K562 (cell line): ENCODE measurements around the gene GATA5. TPM values are rescaled to one million over a fixed set of nuclear protein-coding genes. Genes with fewer than 3 reads are reported as not detected.

ENCODE experiments used
- ATF1 ChIP-seq, 2 experiments: fragments of 450-650 bp in 1 of 2; IDR thresholded peaks; 2 replicates each; pipeline ENCODE4 v1.6.1; 2016; ENCODE audit warnings: missing compliant biosample characterization in 1 of 2, missing genetic modification characterization in 1 of 2
- ESRRA ChIP-seq: fragments of 450-650 bp; IDR thresholded peaks from 2 replicates; pipeline ENCODE4 v1.6.1; 2014; ENCODE audit warnings: low read depth, mild to moderate bottlenecking, moderate library complexity, borderline replicate concordance
- FOXA1 ChIP-seq: fragments of 450-650 bp; IDR thresholded peaks from 2 replicates; pipeline ENCODE4 v1.6.1; 2016; ENCODE audit warnings: mild to moderate bottlenecking, borderline replicate concordance
- MYNN ChIP-seq, 2 experiments: sonication (generic); formaldehyde crosslinking in 1 of 2; IDR thresholded peaks; 2 replicates each; pipeline versions ENCODE4 v1.5.0 to v1.6.1; 2016 to 2020; ENCODE audit warnings: antibody characterized with exemption in 1 of 2, missing genetic modification reagents in 1 of 2
- NONO ChIP-seq, 2 experiments: fragments of 200-400 bp in 1 of 2; fragments of 450-650 bp in 1 of 2; formaldehyde crosslinking in 1 of 2; IDR thresholded peaks; 2 replicates each; pipeline ENCODE4 v1.6.1; 2017; ENCODE audit warnings: low read depth in 2 of 2, mild to moderate bottlenecking in 2 of 2, moderate library complexity in 2 of 2, low read length in 1 of 2
- NR4A1 ChIP-seq, 2 experiments: fragments of 250-450 bp in 1 of 2; fragments of 450-650 bp in 1 of 2; sonication (Bioruptor Pico) in 1 of 2; IDR thresholded peaks; 2 replicates each; pipeline versions ENCODE4 v1.4.0 to v1.6.1; 2016 to 2020; ENCODE audit warnings: mild to moderate bottlenecking in 2 of 2, missing compliant biosample characterization in 1 of 2, missing genetic modification characterization in 1 of 2, moderate library complexity in 1 of 2
- POLR2AphosphoS5 ChIP-seq: IDR thresholded peaks from 2 replicates; pipeline ENCODE4 v1.6.1; 2011; ENCODE audit warnings: mild to moderate bottlenecking, low read depth, low read length, moderate library complexity; ENCODE audit not compliant: control insufficient read depth, insufficient read depth
- POLR2G ChIP-seq: fragments of 200-400 bp; formaldehyde crosslinking; IDR thresholded peaks from 2 replicates; pipeline ENCODE4 v1.6.1; 2017; ENCODE audit warnings: low read depth, mild to moderate bottlenecking, antibody characterized with exemption, low read length, moderate library complexity
- SMAD4 ChIP-seq: fragments of 250-450 bp; sonication (Bioruptor Pico); conservative IDR thresholded peaks from 2 replicates; pipeline ENCODE4 v1.8.0; 2021; ENCODE audit warnings: inconsistent platforms, mild to moderate bottlenecking, moderate library complexity
- SNRNP70 ChIP-seq: fragments of 200-400 bp; formaldehyde crosslinking; optimal IDR thresholded peaks from 2 replicates; pipeline ENCODE3; 2017; ENCODE audit warnings: low read depth, low read length
- SOX6 ChIP-seq: fragments of 450-650 bp; IDR thresholded peaks from 2 replicates; pipeline ENCODE4 v1.6.1; 2014; ENCODE audit warnings: mild to moderate bottlenecking
- XRCC5 ChIP-seq: fragments of 200-400 bp; formaldehyde crosslinking; IDR thresholded peaks from 2 replicates; pipeline ENCODE4 v1.6.1; 2017; ENCODE audit warnings: low read depth, mild to moderate bottlenecking, low read length
- ZFX ChIP-seq: sonication (generic); formaldehyde crosslinking; IDR thresholded peaks from 2 replicates; pipeline ENCODE4 v1.8.0; 2022; ENCODE audit warnings: mild to moderate bottlenecking, missing genetic modification reagents, moderate library complexity
- ZNF165 ChIP-seq: fragments of 250-450 bp; sonication (Bioruptor Pico); IDR thresholded peaks from 2 replicates; pipeline ENCODE4 v1.4.0; 2020; ENCODE audit warnings: borderline replicate concordance
- ZNF24 ChIP-seq: fragments of 450-650 bp; IDR thresholded peaks from 2 replicates; pipeline ENCODE4 v1.6.1; 2016
- ZNF444 ChIP-seq: fragments of 250-450 bp; sonication (Bioruptor Pico); IDR thresholded peaks from 2 replicates; pipeline ENCODE4 v1.4.0; 2020; ENCODE audit warnings: mild to moderate bottlenecking, moderate library complexity
- polyA plus RNA-seq, 8 experiments: library from polyadenylated mRNA; depleted of rRNA in 4 of 8; stranded (reverse) in 5 of 8; unstranded in 3 of 8; fragments of >200 nt; fragmentation: Nextera tagmentation in 2 of 8; fragmentation: Illumina TruSeq in 1 of 8; extraction: Ambion mirVana in 2 of 8; extraction: Trizol in 1 of 8; gene quantifications; 2 replicates each; pipeline versions ENCODE4 v1.2.1 to v1.2.3, GENCODE V29; 2011 to 2014; ENCODE audit warnings: inconsistent platforms in 1 of 8, missing spikeins in 1 of 8
- total RNA-seq, 7 experiments: library from RNA; depleted of rRNA in 6 of 7; stranded (reverse); fragments of >200 nt in 6 of 7; fragmentation: Illumina TruSeq in 2 of 7; extraction: Trizol in 2 of 7; gene quantifications; 2 replicates each; pipeline versions ENCODE4 v1.2.1 to v1.2.3, GENCODE V29; 2011 to 2021; ENCODE audit warnings: low replicate concordance in 1 of 7
- TF ChIP-seq, protein P1 (sequence below), 2 experiments: fragments of 450-650 bp in 1 of 2; IDR thresholded peaks; 2 replicates each; pipeline ENCODE4 v1.6.1; 2011 to 2017; ENCODE audit warnings: low read depth in 2 of 2, antibody characterized with exemption in 1 of 2, borderline replicate concordance in 1 of 2, low read length in 1 of 2, mild to moderate bottlenecking in 1 of 2, mixed read lengths in 1 of 2; ENCODE audit not compliant: control insufficient read depth in 1 of 2
- TF ChIP-seq, protein P2 (sequence below): fragments of 200-800 bp; sonication (Bioruptor generic); IDR thresholded peaks from 2 replicates; pipeline ENCODE4 v1.6.1; 2017; ENCODE audit warnings: missing genetic modification characterization, missing compliant biosample characterization
- TF ChIP-seq, protein P3 (sequence below): fragments of 250-450 bp; sonication (Bioruptor Pico); IDR thresholded peaks from 2 replicates; pipeline ENCODE4 v1.9.0; 2021; ENCODE audit warnings: mild to moderate bottlenecking, inconsistent platforms

GATA5 gene
- total and polyA plus RNA-seq, 9 of the 15 experiments (the other 6 are each of a cell fraction or from before 2014, with no cell fraction given) = 0.09 to 0.57 (median 0.20) TPM; not detected in 3

DNA sequence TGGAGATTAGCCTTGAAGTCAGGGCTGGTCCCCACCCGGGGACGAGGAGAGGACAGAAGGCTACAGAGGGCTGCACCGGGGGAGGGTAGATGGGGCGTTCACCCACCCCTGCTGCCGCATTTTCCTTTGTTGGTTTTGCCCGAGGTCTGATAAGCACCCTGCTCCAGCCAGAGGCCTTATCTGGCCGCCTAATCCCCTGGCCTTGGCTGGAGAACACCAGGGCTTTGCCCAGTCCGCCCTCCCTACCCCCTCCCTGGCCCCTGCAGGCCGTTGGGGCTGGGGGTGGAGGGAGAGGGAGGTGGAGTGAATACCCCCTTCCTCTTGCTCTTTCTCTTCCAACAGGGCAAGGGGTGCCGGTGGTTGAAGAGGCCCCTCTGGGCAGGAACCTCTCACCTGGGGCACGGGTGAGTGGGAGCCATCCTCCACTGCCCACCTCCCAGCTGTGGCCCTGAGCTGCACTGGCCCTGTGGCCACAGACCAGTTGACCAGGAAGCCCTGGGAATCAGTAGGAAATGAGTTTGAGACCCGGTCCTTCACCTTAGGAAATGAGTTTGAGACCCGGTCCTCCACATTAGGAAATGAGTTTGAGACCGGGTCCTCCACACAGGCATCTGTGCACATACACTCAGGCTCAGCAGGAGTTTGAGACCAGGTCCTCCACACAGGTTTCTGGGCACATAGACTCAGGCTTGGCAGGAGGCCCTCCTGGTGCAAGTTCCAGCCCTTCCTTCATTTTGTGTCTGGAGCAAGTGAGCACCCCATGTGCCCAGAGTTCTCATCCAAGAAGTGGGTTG, 12.0 kb upstream of the GATA5 start (continued):
- TF ChIP-seq, protein P1, sequence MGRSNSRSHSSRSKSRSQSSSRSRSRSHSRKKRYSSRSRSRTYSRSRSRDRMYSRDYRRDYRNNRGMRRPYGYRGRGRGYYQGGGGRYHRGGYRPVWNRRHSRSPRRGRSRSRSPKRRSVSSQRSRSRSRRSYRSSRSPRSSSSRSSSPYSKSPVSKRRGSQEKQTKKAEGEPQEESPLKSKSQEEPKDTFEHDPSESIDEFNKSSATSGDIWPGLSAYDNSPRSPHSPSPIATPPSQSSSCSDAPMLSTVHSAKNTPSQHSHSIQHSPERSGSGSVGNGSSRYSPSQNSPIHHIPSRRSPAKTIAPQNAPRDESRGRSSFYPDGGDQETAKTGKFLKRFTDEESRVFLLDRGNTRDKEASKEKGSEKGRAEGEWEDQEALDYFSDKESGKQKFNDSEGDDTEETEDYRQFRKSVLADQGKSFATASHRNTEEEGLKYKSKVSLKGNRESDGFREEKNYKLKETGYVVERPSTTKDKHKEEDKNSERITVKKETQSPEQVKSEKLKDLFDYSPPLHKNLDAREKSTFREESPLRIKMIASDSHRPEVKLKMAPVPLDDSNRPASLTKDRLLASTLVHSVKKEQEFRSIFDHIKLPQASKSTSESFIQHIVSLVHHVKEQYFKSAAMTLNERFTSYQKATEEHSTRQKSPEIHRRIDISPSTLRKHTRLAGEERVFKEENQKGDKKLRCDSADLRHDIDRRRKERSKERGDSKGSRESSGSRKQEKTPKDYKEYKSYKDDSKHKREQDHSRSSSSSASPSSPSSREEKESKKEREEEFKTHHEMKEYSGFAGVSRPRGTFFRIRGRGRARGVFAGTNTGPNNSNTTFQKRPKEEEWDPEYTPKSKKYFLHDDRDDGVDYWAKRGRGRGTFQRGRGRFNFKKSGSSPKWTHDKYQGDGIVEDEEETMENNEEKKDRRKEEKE (IDR thresholded peaks at IDR 0.05; ENCODE audit: borderline replicate concordance in 1 of 2, control insufficient read depth in 1 of 2, low read depth in 2 of 2, low read length in 1 of 2) = 0 out of 4 replicates have a peak, but pooled peaks of 1 of the 2 experiments have one; percentile 34
- TF ChIP-seq MYNN (IDR thresholded peaks at IDR 0.05) = peak; percentile 92; the same call in 1 of the 2 replicates
- TF ChIP-seq MYNN (CRISPR knock-in tag; IDR thresholded peaks at IDR 0.05) = no peak
- no peak for TF ChIP-seq NR4A1 (CRISPR knock-in tag; IDR thresholded peaks at IDR 0.05)
- TF ChIP-seq NR4A1 (tag; IDR thresholded peaks at IDR 0.05) = 0 out of 2 replicates have a peak, but pooled peaks have one; percentile 26
- peak; percentile 63; the same call in 1 of the 2 replicates for TF ChIP-seq POLR2AphosphoS5
- TF ChIP-seq NONO (IDR thresholded peaks at IDR 0.05; ENCODE audit: low read depth in 2 of 2, low read length in 1 of 2) = peak in 1 of 2 experiments; percentile 97; a peak in 2 of 4 replicates
- no peak for TF ChIP-seq ATF1 (CRISPR knock-in tag; IDR thresholded peaks at IDR 0.05)
- TF ChIP-seq ATF1 (tag; IDR thresholded peaks at IDR 0.05) = 0 out of 2 replicates have a peak, but pooled peaks have one; percentile 17
- peak; percentile 14; the same call in 1 of the 2 replicates for TF ChIP-seq ESRRA
- TF ChIP-seq XRCC5 = no peak; the same call in 1 of the 2 replicates
- TF ChIP-seq FOXA1 = no peak
- peak; percentile 55 for TF ChIP-seq POLR2G
- TF ChIP-seq, protein P2, sequence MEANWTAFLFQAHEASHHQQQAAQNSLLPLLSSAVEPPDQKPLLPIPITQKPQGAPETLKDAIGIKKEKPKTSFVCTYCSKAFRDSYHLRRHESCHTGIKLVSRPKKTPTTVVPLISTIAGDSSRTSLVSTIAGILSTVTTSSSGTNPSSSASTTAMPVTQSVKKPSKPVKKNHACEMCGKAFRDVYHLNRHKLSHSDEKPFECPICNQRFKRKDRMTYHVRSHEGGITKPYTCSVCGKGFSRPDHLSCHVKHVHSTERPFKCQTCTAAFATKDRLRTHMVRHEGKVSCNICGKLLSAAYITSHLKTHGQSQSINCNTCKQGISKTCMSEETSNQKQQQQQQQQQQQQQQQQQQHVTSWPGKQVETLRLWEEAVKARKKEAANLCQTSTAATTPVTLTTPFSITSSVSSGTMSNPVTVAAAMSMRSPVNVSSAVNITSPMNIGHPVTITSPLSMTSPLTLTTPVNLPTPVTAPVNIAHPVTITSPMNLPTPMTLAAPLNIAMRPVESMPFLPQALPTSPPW (CRISPR knock-in tag) = peak; percentile 87
- no peak for TF ChIP-seq SNRNP70
- TF ChIP-seq, protein P3, sequence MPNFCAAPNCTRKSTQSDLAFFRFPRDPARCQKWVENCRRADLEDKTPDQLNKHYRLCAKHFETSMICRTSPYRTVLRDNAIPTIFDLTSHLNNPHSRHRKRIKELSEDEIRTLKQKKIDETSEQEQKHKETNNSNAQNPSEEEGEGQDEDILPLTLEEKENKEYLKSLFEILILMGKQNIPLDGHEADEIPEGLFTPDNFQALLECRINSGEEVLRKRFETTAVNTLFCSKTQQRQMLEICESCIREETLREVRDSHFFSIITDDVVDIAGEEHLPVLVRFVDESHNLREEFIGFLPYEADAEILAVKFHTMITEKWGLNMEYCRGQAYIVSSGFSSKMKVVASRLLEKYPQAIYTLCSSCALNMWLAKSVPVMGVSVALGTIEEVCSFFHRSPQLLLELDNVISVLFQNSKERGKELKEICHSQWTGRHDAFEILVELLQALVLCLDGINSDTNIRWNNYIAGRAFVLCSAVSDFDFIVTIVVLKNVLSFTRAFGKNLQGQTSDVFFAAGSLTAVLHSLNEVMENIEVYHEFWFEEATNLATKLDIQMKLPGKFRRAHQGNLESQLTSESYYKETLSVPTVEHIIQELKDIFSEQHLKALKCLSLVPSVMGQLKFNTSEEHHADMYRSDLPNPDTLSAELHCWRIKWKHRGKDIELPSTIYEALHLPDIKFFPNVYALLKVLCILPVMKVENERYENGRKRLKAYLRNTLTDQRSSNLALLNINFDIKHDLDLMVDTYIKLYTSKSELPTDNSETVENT (CRISPR knock-in tag) = no peak
- TF ChIP-seq ZNF165 (CRISPR knock-in tag) = 0 out of 2 replicates have a peak, but pooled peaks have one; percentile 29
- TF ChIP-seq SOX6 = peak; percentile 86
- 0 out of 2 replicates have a peak, but pooled peaks have one; percentile 64 for TF ChIP-seq SMAD4 (CRISPR knock-in tag)
- TF ChIP-seq ZFX (CRISPR knock-in tag) = peak; percentile 39; the same call in 1 of the 2 replicates
- peak; percentile 40; the same call in 1 of the 2 replicates for TF ChIP-seq ZNF444 (CRISPR knock-in tag)
- TF ChIP-seq ZNF24 = no peak
